Hindlimb muscle (tissue), 1 donor: Measurements from ENCODE around the gene POU3F2. TPM values are rescaled to one million over a fixed set of nuclear protein-coding genes. Genes with fewer than 3 reads are reported as not detected.

ENCODE experiments used
- DNase-seq: peaks from one replicate; pipeline ENCODE4 v3.0.0-alpha.2; 2013
- polyA plus RNA-seq: library from polyadenylated mRNA; unstranded; fragments of 120-200 nt; gene quantifications from one replicate; pipeline ENCODE4 v1.2.1, GENCODE V29; 2013; ENCODE audit not compliant: insufficient read length

Gene POU3F2
- polyA plus RNA-seq, 1 donor: 0.05 TPM

- DNase-seq: no peak
Observed at GRCh38 chr6:98844244-98845210, 10.2 kb downstream of the POU3F2 start.

GRCh38 chr6:98845211-98846020, 11.0 kb downstream of the POU3F2 start:
- DNase-seq: peak; percentile 79

GRCh38 chr6:98846021-98846380, 11.6 kb downstream of the POU3F2 start:
- no peak for DNase-seq

GRCh38 chr6:98847416-98847778, 13.0 kb downstream of the POU3F2 start:
- DNase-seq: no peak

GRCh38 chr6:98847779-98848538, 13.6 kb downstream of the POU3F2 start:
- no peak for DNase-seq

- DNase-seq: no peak
Observed at GRCh38 chr6:98848539-98849242, 14.3 kb downstream of the POU3F2 start.

GRCh38 chr6:98864497-98864896, 30.1 kb downstream of the POU3F2 start:
- no peak for DNase-seq

- no peak for DNase-seq
Observed at GRCh38 chr6:98871057-98871456, 36.7 kb downstream of the POU3F2 start.

GRCh38 chr6:98871821-98872220, 37.4 kb downstream of the POU3F2 start:
- no peak for DNase-seq

GRCh38 chr6:98875375-98875774, 41.0 kb downstream of the POU3F2 start:
- no peak for DNase-seq

GRCh38 chr6:98877250-98877649, 42.9 kb downstream of the POU3F2 start:
- DNase-seq: no peak

- no peak for DNase-seq
Observed at GRCh38 chr6:98880486-98880885, 46.1 kb downstream of the POU3F2 start.

GRCh38 chr6:98885330-98885729, 51.0 kb downstream of the POU3F2 start:
- no peak for DNase-seq

GRCh38 chr6:98887650-98888049, 53.3 kb downstream of the POU3F2 start:
- DNase-seq: no peak

Other genes starting within 250 kb of the POU3F2 start
- gene FBXL4, start 113.4 kb downstream of the POU3F2 start, polyA plus RNA-seq: 8.3 TPM